Small intestine (tissue), 7 donors: ENCODE data around the gene SMOC2. TPM values are rescaled to one million over a fixed set of nuclear protein-coding genes. Genes with fewer than 3 reads are reported as not detected.

Source experiments
- DNase-seq, 2 donors: peaks; one replicate each; pipeline versions ENCODE4 v3.0.0 to v3.0.0-alpha.2; 2013
- FAIRE-seq: peaks from 2 replicates; lab custom pipeline; 2012; peaks lifted over from hg19 to GRCh38; lab: Jason Lieb, UNC
- H3K27ac ChIP-seq, 3 donors: one replicate each; pipeline ENCODE4 v1.5.1; 2013; ENCODE audit warnings: low read length in 2 of 3, mild to moderate bottlenecking in 2 of 3, control low read depth in 1 of 3, inconsistent platforms in 1 of 3, low read depth in 1 of 3, moderate library complexity in 1 of 3
- H3K27me3 ChIP-seq, 3 donors: one replicate each; pipeline ENCODE4 v1.6.1; 2013; ENCODE audit warnings: low read length in 3 of 3, inconsistent platforms in 1 of 3; ENCODE audit not compliant: control insufficient read depth in 3 of 3, insufficient read depth in 3 of 3
- H3K36me3 ChIP-seq, 3 donors: one replicate each; pipeline ENCODE4 v1.6.1; 2013; ENCODE audit warnings: low read length in 3 of 3, inconsistent platforms in 1 of 3, low read depth in 1 of 3, mild to moderate bottlenecking in 1 of 3, moderate library complexity in 1 of 3; ENCODE audit not compliant: control insufficient read depth in 3 of 3, insufficient read depth in 2 of 3
- H3K4me1 ChIP-seq, 3 donors: one replicate each; pipeline ENCODE4 v1.6.1; 2013; ENCODE audit warnings: low read length in 2 of 3, inconsistent platforms in 1 of 3, low read depth in 1 of 3, mild to moderate bottlenecking in 1 of 3, moderate library complexity in 1 of 3; ENCODE audit not compliant: control insufficient read depth in 3 of 3, insufficient read depth in 2 of 3
- H3K4me3 ChIP-seq, 3 donors: one replicate each; pipeline ENCODE4 v1.5.1; 2013; ENCODE audit warnings: low read length in 3 of 3, control low read depth in 1 of 3, inconsistent platforms in 1 of 3, low read depth in 1 of 3, mild to moderate bottlenecking in 1 of 3, moderate library complexity in 1 of 3
- H3K9me3 ChIP-seq, 2 donors: one replicate each; pipeline ENCODE4 v1.6.1; 2013; ENCODE audit warnings: low read depth in 1 of 2, low read length in 1 of 2; ENCODE audit not compliant: control insufficient read depth in 2 of 2, insufficient read depth in 1 of 2
- WGBS, 3 donors: extraction: QIAGEN DNeasy Blood & Tissue Kit; methylation state at CpG; one replicate each; pipeline ENCODE4 v1.1.7; 2013; 5-methylcytosine and 5-hydroxymethylcytosine counted together
- polyA plus RNA-seq, 4 donors: library from polyadenylated mRNA; stranded (reverse) in 3 of 4; unstranded in 1 of 4; fragments of 200-250 nt in 3 of 4; fragments of 120-200 nt in 1 of 4; gene quantifications; one replicate each; pipeline versions ENCODE4 v1.2.1 to v1.2.3, GENCODE V29; 2013
- donor health status: healthy with polysubstance abuse.
- donor health status: control.
- donor health status: control.
- donor health status: Bipolar disorder and iron deficiency.
- donor health status: healthy.

Gene SMOC2
- polyA plus RNA-seq, 4 donors: 0.89 to 56.7 (median 4.0) TPM

DNA sequence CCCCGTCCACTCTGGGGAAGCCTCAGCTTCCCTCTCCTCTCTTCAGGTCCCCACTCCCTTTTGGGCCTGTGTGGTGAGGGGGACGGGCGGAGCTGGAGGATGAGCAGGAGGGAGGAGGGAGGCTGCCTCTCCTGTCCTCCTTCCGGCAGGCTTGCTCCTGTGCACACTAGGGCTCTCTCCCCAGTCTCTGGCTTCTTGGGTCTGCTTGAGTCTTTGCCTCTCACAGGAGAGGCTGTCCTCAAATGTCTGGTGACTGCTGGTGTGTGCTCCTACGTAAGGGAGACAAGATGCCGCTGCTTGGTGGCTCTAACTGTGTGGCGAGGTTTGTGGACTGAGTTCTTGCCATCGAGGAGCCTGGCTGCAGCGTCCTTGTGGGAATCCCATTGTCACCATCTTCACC, 8.8 kb upstream of the SMOC2 start:
- Histone ChIP-seq H3K36me3 (no peaks in the 10 kb centered on the region), H3K4me3 (no peak overlapping the region), H3K9me3 (no peaks in the 10 kb centered on the region), H3K27ac (no peak overlapping the region), H3K27me3 (peaks cover 0 to 2% (median 2%) of the 10 kb centered on the region in 3 donors), H3K4me1 (no peaks in the 10 kb centered on the region)
- FAIRE-seq: no peak
- no peak for DNase-seq
- WGBS, 3 donors: 86 to 92% (median 90%) methylated on average over 8 to 9 of the region's 9 CpGs

DNA sequence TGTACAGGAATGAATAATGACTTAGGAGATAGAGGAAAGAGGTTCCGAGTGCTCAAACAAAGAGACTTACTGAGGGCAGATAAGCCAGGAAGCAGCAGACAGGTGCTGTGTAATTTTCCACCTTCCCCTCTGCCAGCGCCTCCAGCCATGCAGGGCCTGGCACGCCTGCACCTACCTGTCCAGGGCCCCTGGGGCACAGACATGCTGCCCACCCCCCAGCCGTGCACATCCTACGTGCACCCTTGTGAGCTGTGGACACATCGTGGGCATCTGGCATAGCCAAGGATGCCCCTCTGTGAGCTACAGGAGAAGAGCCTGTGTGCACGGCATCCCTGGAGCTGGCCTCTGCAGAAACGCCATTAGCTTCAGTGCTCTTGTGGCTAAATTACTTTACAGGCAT, 7.1 kb upstream of the SMOC2 start:
- WGBS, 3 donors: 78 to 85% (median 81%) methylated on average over 8 of the region's 8 CpGs
- peaks cover 0 to 2% (median 2%) of the 10 kb centered on the region in 3 donors for H3K27me3 ChIP-seq
- no peak overlapping the region for H3K4me3 ChIP-seq
- H3K36me3 ChIP-seq: no peaks in the 10 kb centered on the region
- no peak overlapping the region for H3K27ac ChIP-seq
- DNase-seq (no peak), FAIRE-seq (no peak)
- H3K4me1 ChIP-seq: no peaks in the 10 kb centered on the region
- H3K9me3 ChIP-seq: no peaks in the 10 kb centered on the region

DNA sequence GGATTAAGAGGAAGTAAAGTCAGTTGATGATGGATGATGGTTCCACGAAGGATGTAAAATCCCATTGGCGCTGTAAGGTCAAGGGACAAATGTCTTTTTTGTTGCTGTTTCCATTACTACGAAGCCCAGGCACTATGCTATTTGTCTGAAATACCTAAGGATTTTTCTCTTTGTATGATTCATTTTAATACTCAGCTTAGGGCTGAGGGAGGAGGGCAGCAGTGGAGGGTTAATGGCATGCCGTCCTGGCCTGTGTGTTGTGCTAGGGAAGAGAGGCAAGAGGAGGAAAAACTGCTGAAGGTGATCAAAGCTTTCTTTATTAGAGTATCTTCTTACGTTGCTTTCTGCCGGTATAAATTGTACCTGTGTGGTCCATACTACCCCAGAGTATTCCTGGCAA, 6.5 kb upstream of the SMOC2 start:
- WGBS, 3 donors: 73 to 82% (median 74%) methylated on average over 6 of the region's 6 CpGs
- no peaks in the 10 kb centered on the region for H3K36me3 ChIP-seq

GRCh38 chr6:168437751-168438150, 3.2 kb upstream of the SMOC2 start:
- 81 to 90% (median 83%) methylated on average over 9 of the region's 9 CpGs for WGBS, 3 donors
- no peak for DNase-seq
- Histone ChIP-seq H3K27me3 (peaks cover 13 to 24% (median 15%) of the 10 kb centered on the region in 3 donors), H3K4me1 (peaks cover 0 to 4% (median 0%) of the 10 kb centered on the region in 3 donors), H3K36me3 (no peaks in the 10 kb centered on the region), H3K9me3 (no peaks in the 10 kb centered on the region), H3K4me3 (no peak overlapping the region), H3K27ac (no peak overlapping the region)
- FAIRE-seq: no peak

More for the DNA sequence above, 6.5 kb upstream of the SMOC2 start:
- no peak for FAIRE-seq
- H3K4me3 ChIP-seq: no peak overlapping the region
- no peak overlapping the region for H3K27ac ChIP-seq
- H3K4me1 ChIP-seq: no peaks in the 10 kb centered on the region
- no peak for DNase-seq
- peaks cover 0 to 2% (median 2%) of the 10 kb centered on the region in 3 donors for H3K27me3 ChIP-seq
- no peaks in the 10 kb centered on the region for H3K9me3 ChIP-seq

- no peak for FAIRE-seq
- Histone ChIP-seq H3K9me3 (no peaks in the 10 kb centered on the region), H3K27me3 (peaks cover 13 to 35% (median 15%) of the 10 kb centered on the region in 3 donors), H3K36me3 (no peaks in the 10 kb centered on the region), H3K4me3 (no peak overlapping the region), H3K4me1 (peaks cover 0 to 4% (median 0%) of the 10 kb centered on the region in 3 donors), H3K27ac (no peak overlapping the region)
- 86% methylated on average over 4 of the region's 4 CpGs for WGBS, 3 donors
- DNase-seq: no peak
Measured at GRCh38 chr6:168438783-168439520, 2.0 kb upstream of the SMOC2 start.

DNA sequence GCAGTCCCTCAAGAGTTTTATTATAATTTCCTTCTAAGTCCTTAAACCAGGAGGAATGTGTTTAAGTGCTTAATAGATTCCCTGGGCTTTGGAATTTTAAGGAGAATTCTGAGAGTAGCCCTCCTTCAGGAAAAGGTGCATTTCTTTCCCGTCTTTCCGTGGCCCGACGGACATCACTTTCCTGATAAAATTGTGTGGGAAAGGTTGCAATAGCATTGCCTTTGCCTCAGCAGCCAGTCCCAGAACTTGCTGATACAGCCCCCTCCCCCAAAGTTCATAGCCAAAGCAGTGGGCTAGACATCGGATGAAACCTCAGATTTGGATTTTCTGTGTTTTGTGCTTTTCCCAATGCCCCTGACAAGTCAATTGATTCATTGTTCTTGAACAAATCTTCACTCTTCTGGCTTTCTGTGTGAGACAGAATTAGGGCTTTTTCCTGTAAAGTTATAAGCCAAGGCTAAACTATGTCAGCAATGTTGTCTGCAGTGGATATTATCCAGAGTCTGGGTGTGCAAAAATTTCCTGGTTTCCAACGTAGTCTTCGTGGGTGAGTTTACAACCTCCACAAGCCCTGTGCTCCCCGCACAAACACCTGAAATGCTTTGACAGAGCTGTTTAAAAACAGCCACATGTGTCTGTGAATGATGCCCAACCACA, 1.1 kb upstream of the SMOC2 start:
- peaks cover 0 to 4% (median 0%) of the 10 kb centered on the region in 3 donors for H3K4me1 ChIP-seq
- H3K4me3 ChIP-seq: no peak overlapping the region
- H3K27me3 ChIP-seq: peaks cover 14 to 34% (median 15%) of the 10 kb centered on the region in 3 donors
- H3K27ac ChIP-seq: no peak overlapping the region
- WGBS, 3 donors: 16 to 42% (median 40%) methylated on average over 8 of the region's 8 CpGs
- FAIRE-seq (no peak), DNase-seq (no peak)
- no peaks in the 10 kb centered on the region for H3K9me3 ChIP-seq
- H3K36me3 ChIP-seq: no peaks in the 10 kb centered on the region

DNA sequence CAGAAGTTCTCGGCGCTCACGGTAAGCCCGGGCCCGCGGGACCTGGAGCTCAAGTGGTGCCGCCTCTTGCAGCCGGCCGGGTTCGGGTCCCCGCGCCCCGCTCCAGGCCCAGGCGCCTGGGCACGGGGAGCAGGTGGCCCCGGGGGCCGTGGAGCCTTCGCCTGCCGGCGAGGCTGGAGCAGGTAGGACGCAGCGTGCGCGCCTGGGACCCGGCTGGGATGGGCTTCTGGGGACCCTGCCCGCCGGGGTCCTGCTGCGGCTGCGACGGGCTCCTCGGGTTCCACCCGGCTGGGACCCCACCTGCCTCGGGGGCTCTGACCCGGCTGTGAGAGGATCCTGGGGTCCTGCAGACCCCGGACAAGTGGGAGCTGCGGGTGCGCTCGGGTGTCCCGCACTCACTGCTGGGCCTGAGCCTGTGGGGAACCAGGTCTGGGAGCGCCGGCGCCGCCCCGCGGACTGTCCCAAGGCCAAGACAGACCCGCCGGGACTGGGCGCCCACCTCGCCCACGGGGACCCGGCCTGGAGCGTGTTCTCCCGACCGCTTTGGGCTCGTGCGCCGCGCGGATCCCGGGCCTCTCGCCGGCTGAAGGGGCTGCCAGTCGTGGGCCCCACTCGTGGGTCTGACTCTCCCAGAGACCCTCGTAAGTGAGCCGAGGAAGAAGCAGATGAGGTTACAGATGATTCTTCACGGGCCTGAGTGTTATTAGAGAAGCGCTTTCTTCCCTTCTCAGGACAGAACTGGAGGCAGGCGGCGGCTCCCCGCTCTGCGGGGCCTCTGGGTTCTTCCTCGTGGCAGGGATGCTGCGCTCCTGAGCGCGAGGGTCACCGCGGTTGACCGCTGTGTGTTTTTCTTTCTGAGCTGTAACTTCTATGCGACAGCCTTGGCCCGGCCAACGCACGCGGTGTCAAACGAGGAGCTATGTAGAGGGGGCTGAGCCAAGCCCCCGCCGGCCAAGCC, 729 bp downstream of the SMOC2 start:
- no peaks in the 10 kb centered on the region for H3K36me3 ChIP-seq
- no peaks in the 10 kb centered on the region for H3K9me3 ChIP-seq
- peaks cover 14 to 34% (median 15%) of the 10 kb centered on the region in 3 donors for H3K27me3 ChIP-seq
- 1 to 5% (median 4%) methylated on average over 76 to 87 of the region's 87 CpGs for WGBS, 3 donors
- peaks cover 0 to 4% (median 0%) of the 10 kb centered on the region in 3 donors for H3K4me1 ChIP-seq
- DNase-seq (peak in 1 of 2 donors; percentile 43), FAIRE-seq (no peak)
- no peak overlapping the region for H3K27ac ChIP-seq
- peak overlapping the region; percentile 26 to 38 (median 32) for H3K4me3 ChIP-seq

DNA sequence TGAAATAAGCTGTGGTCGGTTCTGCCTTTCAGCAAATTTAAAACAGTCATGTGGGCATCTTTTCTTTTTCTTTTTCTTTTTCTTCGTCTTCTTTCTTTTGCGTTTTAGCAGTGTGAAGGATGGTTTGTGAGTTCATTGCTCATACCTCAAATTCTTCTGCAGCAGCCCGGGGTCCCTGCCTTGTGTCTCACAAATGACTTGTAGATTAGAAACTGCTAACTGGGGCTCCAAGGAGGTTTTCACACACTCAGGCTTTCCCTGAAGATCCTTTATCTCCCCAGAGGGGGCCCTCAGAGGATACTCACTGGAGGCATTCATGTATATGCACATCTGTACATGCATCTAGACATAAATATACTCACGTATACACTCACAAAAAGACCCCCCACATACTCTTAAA, 1.7 kb downstream of the SMOC2 start:
- Histone ChIP-seq H3K4me3 (no peak overlapping the region), H3K36me3 (no peaks in the 10 kb centered on the region), H3K27ac (no peak overlapping the region), H3K9me3 (no peaks in the 10 kb centered on the region), H3K27me3 (peaks cover 14 to 34% (median 15%) of the 10 kb centered on the region in 3 donors), H3K4me1 (peaks cover 0 to 4% (median 0%) of the 10 kb centered on the region in 3 donors)
- 7 to 30% (median 16%) methylated on average over 5 of the region's 5 CpGs for WGBS, 3 donors
- FAIRE-seq: no peak
- DNase-seq: no peak
